GM12892 (cell line): ENCODE measurements around the gene TRIM60.

Source experiments
- POLR2A ChIP-seq: IDR thresholded peaks from 2 replicates; pipeline ENCODE4 v1.6.1; 2011; ENCODE audit warnings: low read depth, low read length, control low read depth
- POLR2AphosphoS5 ChIP-seq: IDR thresholded peaks from 2 replicates; pipeline ENCODE4 v1.6.1; 2011; ENCODE audit warnings: low read depth, low read length, control low read depth
- TAF1 ChIP-seq: IDR thresholded peaks from 2 replicates; pipeline ENCODE4 v1.6.1; 2011; ENCODE audit warnings: low read depth, mild to moderate bottlenecking, control low read depth, low read length, borderline replicate concordance

GRCh38 chr4:165013691-165014090 lies 18.1 kb upstream of the TRIM60 start:
- TF ChIP-seq TAF1 (no peak), POLR2AphosphoS5 (no peak), POLR2A (no peak)
